HG03039 (cell line): ENCODE measurements around the gene SBF1.
"Not testable (repeated sequence)": the region's sequence is repeated elsewhere in the genome, so short reads cannot be mapped to it uniquely, and the experiment has no call there.

Source experiments
- ATAC-seq: cut with Tn5 transposase; IDR thresholded peaks from one replicate; pipeline ENCODE4 v1.9.1; 2021; ENCODE audit warnings: mild to moderate bottlenecking, moderate library complexity; ENCODE audit not compliant: unreplicated experiment

The SBF1 gene

DNA sequence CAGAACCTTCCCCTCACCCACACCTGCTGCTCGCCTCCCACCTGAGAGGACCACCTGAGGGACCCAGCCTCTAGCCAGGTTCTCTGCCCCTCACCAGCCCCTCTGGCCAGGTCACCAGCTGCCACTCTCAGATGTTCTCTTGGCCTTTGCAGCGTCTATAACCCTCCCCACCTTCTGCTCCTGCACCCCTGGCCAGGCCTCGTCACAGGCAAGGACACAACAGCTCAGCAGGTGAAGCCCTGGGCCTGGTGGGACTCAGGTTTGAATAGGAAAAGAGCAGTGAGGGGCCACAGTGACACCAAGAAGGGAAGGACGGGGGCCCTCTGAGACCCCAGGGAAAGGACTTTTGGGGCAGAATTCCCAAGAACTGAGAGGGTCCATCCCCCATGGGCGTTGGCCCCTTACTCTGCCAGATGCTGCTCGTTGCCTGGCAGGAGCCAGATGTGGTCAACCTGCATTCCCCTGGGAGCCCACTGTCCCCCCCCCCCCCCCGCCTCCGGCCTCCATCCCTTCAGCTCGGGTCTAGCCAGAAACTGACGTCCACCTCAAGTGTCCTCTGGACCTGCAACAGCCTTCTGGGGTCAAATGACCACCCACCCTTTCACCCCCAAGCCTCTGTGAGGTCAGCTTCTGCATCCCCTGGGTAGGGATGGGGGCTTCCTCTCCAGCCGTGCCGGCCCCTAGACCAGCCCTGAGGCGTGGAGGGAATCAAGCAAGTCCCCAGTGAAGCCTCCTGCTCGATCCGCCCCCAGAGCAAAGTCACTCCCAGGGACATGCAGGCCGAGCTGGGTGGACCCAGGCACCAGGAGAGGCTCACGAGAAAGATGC lies 28.7 kb downstream of the SBF1 start:
- ATAC-seq: no peak

DNA sequence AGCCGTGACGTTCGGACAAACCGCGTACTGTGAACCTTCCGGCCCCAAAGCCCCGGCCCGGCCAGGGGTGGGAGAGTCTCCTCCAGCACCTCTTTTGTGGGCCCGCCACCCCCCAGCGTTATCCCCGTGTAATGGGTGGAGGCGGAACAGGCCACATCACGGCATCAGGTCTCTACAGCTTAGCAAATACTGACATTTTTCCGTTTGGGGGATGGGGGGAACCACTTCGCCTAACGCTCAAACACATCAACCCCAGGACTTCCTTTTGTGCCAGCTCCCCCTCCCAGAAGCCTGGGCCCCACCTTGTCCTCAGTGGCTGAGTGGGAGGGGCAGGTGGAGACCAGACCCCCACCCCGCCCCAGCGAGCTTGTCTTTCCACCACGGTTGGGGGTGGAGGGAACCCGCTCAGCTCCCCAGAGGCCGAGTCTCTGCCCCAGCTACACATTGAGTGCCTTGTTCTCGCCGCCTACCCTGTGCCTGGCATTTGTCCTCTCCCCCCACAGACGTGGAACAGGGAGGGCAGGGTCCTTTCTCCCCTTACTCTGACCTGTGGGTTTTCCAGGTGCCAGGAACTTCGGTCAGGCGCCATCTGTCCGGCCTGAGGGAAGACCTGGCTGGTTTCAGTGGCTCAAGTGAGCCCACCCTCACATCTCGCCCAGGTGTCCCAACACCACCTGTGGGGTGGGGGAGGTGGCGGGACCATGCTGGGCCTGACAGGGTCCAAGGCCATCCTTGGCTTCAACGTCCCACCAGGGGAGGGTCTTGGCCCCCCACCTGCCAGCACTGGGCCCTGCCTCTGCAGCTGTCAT lies 29.6 kb downstream of the SBF1 start:
- no peak for ATAC-seq

DNA sequence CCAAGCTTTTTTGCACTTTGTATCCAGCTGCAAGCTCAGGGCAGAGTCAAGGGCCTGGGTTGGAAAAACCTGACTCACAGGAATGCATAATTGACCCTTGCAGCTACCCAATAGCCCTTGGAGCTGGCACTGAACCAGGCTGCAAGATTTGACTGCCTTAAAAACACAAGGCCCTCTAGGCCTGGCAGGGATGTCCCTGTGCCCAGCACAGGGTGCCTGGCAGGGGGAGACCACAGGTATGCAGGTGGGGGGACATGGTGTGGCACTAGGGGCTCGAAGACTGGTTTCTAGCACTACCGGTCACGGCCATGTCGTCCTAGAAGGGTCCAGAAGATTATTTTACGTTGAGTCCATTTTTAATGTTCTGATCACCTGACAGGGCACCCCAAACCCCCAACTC lies 30.2 kb downstream of the SBF1 start:
- ATAC-seq: no peak

DNA sequence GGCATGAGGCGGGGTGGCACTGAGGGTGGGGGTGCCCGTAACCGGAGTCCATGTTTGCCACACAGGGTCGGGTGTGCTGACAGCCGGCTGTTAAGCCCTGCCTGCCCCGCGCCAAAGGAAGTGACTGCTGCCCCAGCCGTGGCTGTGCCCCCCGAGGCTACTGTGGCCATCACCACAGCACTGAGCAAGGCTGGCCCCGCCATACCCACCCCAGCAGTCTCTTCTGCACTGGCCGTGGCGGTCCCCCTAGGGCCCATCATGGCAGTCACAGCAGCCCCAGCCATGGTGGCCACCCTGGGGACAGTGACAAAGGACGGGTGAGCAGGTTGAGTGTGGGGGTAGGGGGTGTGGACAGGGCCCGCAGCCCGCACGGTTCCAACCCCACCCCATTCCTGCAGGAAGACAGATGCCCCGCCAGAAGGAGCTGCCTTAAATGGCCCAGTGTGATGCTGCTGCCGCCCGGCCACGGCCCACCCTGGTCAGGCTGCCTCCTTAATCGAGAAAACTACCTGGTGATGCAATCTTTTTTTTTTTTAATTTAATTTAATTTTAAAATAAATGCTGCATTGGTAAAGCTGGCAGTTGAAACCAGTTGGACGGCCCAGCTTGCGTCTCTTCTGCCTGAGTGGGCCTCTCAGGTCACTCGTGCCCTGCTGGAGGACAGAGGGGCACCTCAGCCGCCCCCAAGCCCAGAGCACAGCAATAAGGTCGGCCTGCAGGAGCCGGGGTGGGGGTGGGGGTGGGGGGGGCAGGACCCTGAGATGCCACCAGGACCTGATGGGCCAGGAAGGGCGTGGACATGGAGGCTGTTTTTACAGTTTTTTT lies 30.8 kb downstream of the SBF1 start:
- no peak for ATAC-seq

DNA sequence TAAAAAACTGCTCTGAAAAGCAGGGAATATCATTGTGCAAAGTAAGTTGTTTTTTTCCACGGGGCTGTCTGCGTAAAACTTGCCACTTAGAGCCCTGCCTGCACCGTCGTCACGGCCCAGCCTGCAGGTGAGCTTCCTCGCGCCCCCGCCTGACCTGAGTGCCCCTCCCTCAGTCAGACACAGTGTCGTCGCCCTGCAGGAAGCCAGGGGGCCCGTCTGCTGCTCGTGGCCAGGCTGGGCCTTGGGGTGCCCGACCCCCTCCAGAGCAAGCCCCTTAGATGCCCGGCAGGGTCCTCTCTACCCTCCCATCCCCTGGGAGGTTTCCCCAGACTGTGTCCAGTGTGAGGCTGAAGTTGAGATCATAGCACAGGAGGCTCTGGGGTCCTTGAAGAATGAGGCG lies 31.6 kb downstream of the SBF1 start:
- ATAC-seq: no peak

DNA sequence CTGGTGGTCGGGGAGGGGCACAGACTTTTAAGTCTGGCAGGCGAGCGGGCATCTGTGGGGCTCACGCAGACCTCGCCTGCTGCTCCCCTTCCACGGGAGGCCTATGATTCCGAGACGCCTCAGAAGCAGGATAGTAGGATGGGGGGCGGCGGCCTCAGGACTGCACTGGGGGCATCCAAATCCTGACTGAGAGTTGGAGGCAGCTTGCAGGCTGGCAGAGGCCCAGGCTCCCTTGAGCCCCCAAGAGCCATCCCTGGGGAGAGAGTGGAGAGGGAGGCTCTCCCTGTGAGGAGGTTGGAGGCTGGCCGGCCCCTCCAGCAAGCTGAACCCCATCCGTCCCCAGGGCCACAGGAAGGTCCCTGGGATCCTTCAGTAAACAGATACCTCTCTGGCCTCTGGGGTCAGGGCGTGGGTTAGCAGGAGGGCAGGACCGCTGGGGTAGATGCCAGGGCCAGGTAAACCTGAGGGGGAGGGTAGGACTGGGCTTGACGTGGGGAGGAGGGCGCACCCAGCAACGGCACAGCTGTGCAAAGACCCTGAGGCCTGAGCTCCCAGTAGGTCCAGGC lies 33.3 kb downstream of the SBF1 start:
- ATAC-seq: no peak

DNA sequence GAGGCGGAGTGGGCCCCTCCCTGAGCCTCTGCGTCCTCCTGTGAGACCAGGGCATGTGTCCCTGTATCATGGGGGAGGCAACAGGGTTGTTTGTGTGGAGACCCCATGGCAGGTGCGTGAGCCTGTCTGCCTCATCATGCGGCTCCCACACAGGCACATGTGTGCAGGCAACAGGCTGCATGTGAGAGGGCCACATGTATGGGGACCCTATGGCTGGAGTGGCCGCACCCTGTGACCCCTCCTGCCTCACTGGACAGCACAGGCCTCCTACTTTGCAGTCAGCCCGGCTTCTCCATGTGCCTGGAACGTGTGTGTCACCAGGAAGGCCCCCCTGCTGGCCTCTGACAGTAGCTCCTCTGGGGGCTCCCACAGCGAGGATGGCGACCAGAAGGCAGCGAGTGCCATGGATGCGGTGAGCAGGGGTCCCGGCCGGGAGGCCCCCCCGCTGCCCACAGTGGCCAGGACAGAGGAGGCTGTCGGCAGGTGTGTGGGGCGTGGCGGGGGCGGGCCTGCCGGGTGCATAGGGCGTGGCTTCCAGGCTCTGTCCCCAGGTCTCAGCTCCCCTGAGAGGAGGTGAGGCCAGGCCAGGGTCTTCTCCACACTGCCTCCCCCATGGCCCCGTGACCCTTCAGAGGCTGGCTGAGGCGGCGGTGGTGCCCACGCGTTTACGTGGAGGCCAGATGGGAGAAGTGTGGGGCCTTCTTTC lies 34.1 kb downstream of the SBF1 start:
- no peak for ATAC-seq

DNA sequence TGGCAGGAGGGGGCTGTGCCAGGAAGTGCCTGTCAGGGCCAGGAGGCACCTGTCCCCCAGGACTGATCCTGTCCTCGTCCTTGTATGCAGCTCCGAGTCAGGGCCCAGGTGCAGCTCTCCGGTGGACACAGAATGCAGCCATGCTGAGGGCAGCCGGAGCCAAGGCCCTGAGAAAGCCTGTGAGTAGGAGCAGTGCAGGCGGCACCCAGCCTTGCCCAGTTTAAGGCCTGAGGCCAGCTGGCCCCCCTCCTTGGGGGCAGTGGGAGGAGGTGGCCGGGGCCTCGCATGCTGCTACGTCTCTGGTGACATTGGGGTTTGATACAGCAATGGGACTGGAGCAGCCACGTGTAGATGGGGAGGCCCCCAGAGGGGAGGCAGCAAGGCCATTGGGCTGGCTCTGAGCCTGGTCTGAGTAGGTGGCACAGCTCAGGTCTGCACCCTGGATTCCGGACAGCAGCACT lies 34.9 kb downstream of the SBF1 start:
- no peak for ATAC-seq

DNA sequence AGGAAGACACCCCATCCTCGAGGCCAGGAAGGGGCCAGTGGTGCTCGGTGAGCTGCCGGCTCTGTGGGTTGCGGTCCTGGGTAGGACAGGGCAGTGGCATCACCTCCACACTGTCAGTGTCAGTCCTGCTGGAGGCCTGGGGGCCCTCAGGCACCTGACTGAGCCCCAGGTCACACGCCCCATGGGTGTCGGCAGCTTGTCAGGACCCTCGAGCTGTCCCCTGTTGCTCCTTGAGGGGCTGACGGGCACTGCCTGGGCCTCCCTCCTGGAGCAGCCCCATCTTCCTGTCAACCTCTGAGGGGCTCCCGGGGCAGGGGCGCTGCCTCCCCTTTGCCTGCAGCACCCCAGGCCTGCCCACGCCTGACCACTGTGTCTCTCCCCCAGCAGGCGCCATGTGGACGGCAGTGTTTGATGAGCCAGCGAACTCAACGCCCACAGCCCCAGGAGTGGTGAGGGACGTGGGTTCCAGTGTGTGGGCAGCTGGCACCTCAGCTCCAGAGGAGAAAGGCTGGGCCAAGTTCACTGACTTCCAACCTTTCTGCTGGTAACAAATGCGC lies 35.4 kb downstream of the SBF1 start:
- ATAC-seq: no peak

DNA sequence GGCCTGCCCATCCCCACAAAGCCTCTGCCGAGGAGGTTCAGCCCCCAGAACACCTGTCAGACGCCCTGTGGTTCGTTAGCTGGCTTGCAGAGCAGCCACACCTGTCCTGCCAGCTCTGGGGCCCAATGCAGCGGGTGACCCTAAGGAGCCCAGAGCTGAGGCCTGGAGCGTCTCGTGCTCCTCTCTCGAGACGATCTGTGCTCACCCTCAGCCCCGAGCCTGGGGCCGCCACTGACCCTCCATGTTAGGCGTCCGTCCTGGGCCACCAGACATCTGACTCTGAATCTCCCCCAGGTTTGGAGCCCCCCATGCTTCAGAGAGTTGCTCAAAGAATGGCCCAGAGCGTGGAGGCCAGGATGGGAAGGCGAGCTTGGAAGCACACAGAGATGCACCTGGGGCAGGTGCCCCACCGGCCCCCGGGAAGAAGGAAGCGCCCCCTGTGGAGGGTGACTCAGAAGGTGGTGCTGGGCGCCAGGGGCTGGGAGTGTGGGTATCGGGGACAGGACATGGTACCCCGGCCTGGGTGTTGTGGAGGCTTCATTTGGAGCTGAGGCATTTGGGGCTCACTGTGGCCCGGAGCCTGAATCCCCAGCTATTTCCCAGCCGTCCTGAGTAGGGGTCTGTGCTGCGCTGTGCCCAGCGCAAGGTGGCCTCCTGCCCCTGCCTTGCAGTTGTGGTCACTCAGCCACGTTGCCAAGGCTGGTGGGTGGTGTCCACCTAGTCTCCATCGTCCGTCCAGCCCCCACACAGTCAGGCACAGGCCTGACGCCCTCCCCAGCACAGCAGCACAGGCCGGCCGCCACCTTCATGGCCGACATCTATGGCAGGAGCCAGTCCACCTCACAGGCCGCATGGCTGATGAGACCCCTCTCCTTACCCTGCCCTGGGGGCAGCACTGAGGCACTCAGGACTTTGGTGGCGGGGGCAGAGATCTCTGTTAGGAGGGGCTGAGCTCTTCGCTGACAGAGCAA lies 36.2 kb downstream of the SBF1 start:
- ATAC-seq: no peak

DNA sequence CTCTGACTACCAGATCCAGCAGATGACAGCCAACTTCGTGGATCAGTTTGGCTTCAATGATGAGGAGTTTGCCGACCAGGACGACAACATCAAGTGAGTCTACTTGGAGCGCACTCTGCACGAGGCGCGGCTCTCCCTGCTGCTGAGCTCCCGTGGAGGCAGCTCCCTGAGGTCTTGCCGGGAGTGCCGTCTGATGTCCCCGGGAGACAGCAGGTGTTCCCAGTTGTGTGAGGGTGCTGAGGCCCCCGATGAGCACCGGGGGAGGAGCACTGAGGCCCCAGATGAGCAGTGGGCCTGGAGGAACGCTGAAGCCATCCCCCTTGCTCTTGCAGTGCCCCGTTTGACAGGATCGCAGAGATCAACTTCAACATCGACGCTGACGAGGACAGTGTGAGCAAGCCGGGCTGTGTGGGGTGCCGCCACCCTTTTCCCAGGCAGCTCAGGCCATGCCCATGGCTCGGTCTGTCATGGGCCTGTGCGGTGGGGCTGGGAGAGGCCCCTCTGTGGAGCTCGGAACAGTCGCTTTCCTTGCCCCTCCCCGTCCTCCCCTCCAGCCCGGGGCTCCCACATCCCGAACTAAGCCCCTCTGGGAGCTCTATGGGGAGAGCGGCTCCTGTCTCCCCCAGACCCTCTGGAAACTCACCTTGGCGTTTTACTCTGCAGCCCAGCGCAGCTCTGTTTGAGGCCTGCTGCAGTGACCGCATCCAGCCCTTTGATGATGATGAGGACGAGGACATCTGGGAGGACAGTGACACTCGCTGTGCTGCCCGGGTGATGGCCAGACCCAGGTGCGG lies 37.1 kb downstream of the SBF1 start:
- ATAC-seq: no peak

DNA sequence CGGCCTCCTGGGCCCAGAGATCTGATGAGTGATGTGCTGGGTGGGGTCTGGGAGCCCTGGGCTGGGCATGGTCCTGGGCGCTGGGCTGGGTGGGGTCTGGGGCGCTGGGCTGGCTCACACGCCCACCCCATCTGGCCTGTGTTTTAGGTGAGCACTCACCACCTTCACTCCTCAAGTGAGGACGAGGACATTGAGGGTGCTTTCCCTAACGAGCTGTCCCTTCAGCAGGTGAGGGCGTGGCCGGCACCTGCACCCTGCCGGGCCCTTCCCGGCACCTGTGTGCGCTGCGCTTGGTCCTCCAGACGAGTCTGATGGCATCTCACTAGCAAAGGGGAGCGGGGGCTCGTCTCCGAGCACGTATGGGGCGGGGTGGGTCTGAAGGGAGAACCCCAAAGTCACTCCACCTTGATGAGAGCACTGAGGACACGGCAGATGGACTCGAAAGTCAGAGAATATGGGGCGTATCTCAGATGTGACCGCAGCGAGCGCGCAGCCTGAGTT lies 37.9 kb downstream of the SBF1 start:
- ATAC-seq: no peak

DNA sequence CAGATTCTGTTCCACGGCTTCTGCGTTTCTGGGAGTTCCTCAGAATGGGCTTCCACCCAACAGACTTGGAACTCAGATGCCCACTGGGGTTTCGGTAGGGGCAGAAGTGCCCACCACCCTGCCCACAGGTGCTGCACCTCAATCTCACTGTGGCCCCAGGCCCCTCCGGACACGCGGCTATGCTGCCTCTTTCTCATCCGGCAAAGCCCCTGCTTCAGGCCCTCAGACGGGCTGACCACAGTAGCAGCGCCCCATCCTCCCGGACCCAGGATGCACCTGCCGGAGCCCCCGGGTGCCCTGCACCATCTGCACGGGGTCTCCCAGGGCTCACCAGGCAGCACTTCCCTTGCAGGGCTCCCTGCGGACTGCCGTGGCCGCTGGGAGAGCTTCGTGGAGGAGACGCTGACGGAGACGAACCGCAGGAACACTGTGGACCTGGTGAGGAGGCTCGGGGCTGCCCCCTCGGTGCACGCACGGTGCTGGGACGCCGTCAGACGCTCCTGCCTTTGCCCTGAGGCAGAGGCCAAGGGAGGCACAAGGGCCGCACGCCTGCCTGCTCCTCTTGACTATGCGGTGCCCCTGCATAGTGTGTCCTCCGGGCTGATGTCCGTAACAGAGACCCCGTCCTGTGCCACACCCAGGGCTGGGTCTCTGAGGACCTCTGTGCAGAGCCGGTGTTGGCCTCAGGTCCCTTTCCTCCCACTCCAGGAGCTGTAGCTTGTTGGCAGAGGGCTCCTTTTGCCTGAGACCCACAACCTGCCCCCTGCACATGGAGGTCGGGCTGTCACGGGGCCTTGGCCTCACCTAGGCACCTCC lies 38.6 kb downstream of the SBF1 start:
- ATAC-seq: no peak

DNA sequence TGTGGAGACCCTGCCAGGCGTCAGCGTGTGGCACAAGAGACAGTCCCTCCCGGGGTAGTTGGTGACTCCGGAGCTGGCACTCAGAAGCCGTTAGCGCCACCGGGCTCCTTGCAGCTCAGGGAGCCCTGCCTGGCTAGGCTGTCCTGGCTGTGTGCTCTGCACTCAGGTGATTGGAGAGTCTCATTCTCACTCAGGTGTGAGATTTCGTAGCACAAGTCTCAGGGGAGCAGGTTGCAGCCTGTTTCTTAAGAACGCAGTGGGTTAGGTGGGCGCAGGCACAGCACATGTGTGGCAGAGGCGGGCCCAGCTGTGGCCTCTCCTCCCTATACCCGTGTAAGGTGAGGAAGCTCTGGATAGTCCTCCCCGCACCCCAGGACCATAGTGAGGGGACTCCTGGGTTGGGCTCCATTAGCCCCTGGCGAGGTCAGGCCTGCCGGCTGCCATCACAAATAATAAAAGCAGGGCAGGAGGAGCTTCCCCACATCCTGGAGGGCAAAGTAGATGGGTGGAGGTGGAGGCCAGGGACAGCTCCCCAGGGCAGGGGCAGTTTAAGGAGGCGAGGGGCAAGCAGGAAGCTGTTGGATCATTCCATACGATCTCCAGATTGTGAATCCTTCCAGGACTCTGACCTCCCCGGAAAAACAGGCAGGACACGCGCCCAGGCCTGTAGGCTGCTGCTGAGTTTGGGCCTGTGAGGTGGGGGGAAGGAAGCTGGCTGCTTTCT lies 39.4 kb downstream of the SBF1 start:
- no peak for ATAC-seq

DNA sequence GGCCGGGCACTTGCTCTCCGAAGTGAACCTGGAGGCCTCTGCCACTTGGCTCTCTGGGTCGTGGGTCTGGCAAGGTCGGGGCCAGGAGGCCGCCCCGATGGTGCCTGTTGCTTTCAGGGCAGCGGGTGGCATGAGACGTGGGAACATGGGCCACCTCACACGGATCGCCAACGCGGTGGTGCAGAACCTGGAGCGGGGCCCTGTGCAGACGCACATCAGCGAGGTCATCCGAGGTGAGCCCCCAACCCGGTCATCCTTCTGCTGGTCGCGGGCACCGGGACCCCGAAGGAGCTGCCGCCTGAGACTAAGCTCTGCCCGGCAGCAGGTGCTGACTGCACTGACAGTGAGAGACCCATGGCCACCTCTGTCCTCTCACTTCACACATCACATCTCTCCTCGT lies 40.0 kb downstream of the SBF1 start:
- no peak for ATAC-seq

DNA sequence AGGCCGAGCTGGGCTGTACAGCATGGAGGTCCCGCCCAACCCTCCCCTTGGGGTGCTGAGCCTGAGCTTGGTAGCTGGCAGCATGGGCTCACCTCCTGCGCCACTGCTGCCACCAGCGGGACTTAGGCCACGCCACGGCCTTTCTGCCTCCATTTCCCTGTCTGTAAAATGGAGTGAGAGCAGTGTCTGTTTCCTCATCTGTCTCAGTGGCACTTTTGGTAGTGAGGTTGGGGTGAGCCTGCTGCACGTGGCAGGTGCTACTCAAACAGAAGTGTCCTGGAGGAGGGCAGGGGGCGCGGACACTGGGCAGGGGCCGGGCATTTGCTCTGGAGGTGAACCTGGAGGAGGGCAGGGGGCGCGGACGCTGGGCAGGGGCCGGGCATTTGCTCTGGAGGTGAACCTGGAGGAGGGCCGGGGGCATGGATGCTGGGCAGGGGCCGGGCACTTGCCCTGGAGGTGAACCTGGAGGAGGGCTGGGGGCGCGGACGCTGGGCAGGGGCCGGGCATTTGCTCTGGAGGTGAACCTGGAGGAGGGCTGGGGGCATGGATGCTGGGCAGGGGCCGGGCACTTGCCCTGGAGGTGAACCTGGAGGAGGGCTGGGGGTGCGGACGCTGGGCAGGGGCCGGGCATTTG lies 41.8 kb downstream of the SBF1 start:
- not testable (repeated sequence) for ATAC-seq
